Neural cell (in vitro differentiated cells): ENCODE results near the gene ABCC3. TPM values are rescaled to one million over a fixed set of nuclear protein-coding genes. Genes with fewer than 3 reads are reported as not detected.

Source experiments
- H2AFZ ChIP-seq: fragments of 200-600, 300-800 bp; sonication (generic), shearing (Covaris generic); 2 replicates; pipeline ENCODE4 v1.6.0; 2014; ENCODE audit warnings: low read depth, mild to moderate bottlenecking, antibody characterized with exemption, low read length, moderate library complexity
- H3F3A ChIP-seq: fragments of 200-600 bp; shearing (Covaris generic); 2 replicates; pipeline ENCODE4 v1.6.1; 2016; ENCODE audit warnings: mild to moderate bottlenecking, moderate library complexity, mixed read lengths, antibody characterized with exemption, low read length; ENCODE audit not compliant: insufficient read depth, poor library complexity, severe bottlenecking
- H3K27ac ChIP-seq: fragments of 200-600, 300-800 bp; sonication (generic), shearing (Covaris generic); 2 replicates; pipeline ENCODE4 v1.5.1; 2014; ENCODE audit warnings: mild to moderate bottlenecking, low read length, moderate library complexity
- H3K27me3 ChIP-seq: fragments of 300-800, 200-600 bp; sonication (generic), shearing (Covaris generic); 2 replicates; pipeline ENCODE4 v1.6.0; 2014; ENCODE audit warnings: mild to moderate bottlenecking, low read depth, low read length, moderate library complexity; ENCODE audit not compliant: insufficient read depth
- H3K36me3 ChIP-seq: fragments of 300-800, 200-600 bp; sonication (generic), shearing (Covaris generic); 2 replicates; pipeline ENCODE4 v1.5.1; 2014; ENCODE audit warnings: mild to moderate bottlenecking, antibody characterized with exemption, low read length, moderate library complexity; ENCODE audit not compliant: insufficient read depth
- H3K4me2 ChIP-seq: fragments of 300-800, 200-600 bp; sonication (generic), shearing (Covaris generic); 2 replicates; pipeline ENCODE4 v1.6.0; 2014; ENCODE audit warnings: mild to moderate bottlenecking, low read length
- H3K4me3 ChIP-seq: fragments of 300-800, 200-600 bp; sonication (generic), shearing (Covaris generic); 2 replicates; pipeline ENCODE4 v1.5.1; 2014; ENCODE audit warnings: mild to moderate bottlenecking, low read length, moderate library complexity
- H3K79me2 ChIP-seq: fragments of 200-600 bp; shearing (Covaris generic); replicated peaks from 2 replicates; pipeline ENCODE4 v1.6.0; 2014; ENCODE audit warnings: mild to moderate bottlenecking, low read length, moderate library complexity; ENCODE audit not compliant: insufficient read depth
- H3K9ac ChIP-seq: fragments of 300-800, 200-600 bp; sonication (generic), shearing (Covaris generic); 2 replicates; pipeline ENCODE4 v1.6.1; 2016; ENCODE audit warnings: mild to moderate bottlenecking, low read length, mixed read lengths
- H3K9me2 ChIP-seq: fragments of 200-600 bp; shearing (Covaris generic); 2 replicates; pipeline ENCODE4 v1.6.1; 2016; ENCODE audit warnings: mild to moderate bottlenecking, low read length, mixed read lengths; ENCODE audit not compliant: insufficient read depth
- H3K9me3 ChIP-seq: fragments of 200-600, 300-800 bp; sonication (generic), shearing (Covaris generic); 2 replicates; pipeline ENCODE4 v1.6.1; 2016; ENCODE audit warnings: mild to moderate bottlenecking, mixed run types, low read length, moderate library complexity, mixed read lengths
- H4K20me1 ChIP-seq: fragments of 200-600 bp; shearing (Covaris generic); 2 replicates; pipeline ENCODE4 v1.6.1; 2016; ENCODE audit warnings: mild to moderate bottlenecking, mixed run types; ENCODE audit not compliant: insufficient read depth
- EP300 ChIP-seq: fragments of 450-650 bp; conservative IDR thresholded peaks from 2 replicates; pipeline ENCODE4 v1.6.1; 2014; ENCODE audit warnings: antibody characterized with exemption, mild to moderate bottlenecking, moderate library complexity; ENCODE audit not compliant: poor library complexity, severe bottlenecking
- EZH2 ChIP-seq: fragments of 200-600, 300-800 bp; shearing (Covaris generic), sonication (generic); IDR thresholded peaks from 2 replicates; pipeline ENCODE4 v1.6.1; 2014; ENCODE audit warnings: antibody characterized with exemption, low read length, borderline replicate concordance, mild to moderate bottlenecking; ENCODE audit not compliant: insufficient read depth, poor library complexity, severe bottlenecking
- MXI1 ChIP-seq: fragments of 450-650 bp; conservative IDR thresholded peaks from 2 replicates; pipeline ENCODE4 v1.6.1; 2014; ENCODE audit warnings: antibody characterized with exemption, mild to moderate bottlenecking; ENCODE audit not compliant: poor library complexity, severe bottlenecking
- POLR2AphosphoS5 ChIP-seq: IDR thresholded peaks from 2 replicates; pipeline ENCODE4 v1.6.1; 2012
- RAD21 ChIP-seq: fragments of 450-650 bp; conservative IDR thresholded peaks from 2 replicates; pipeline ENCODE4 v1.6.1; 2014; ENCODE audit warnings: antibody characterized with exemption, mild to moderate bottlenecking, moderate library complexity
- REST ChIP-seq: IDR thresholded peaks from 2 replicates; pipeline ENCODE4 v1.6.1; 2012; ENCODE audit warnings: borderline replicate concordance
- SMC3 ChIP-seq: fragments of 450-650 bp; conservative IDR thresholded peaks from 2 replicates; pipeline ENCODE4 v1.6.1; 2014; ENCODE audit warnings: antibody characterized with exemption, mild to moderate bottlenecking, moderate library complexity; ENCODE audit not compliant: poor library complexity
- TAF1 ChIP-seq: IDR thresholded peaks from 2 replicates; pipeline ENCODE4 v1.6.1; 2012; ENCODE audit warnings: low read depth
- polyA plus RNA-seq: library from polyadenylated mRNA; depleted of rRNA; stranded (reverse); fragments of >200 nt; gene quantifications from 2 replicates; pipeline ENCODE4 v1.2.3, GENCODE V29; 2014
- TF ChIP-seq, protein P1 (sequence below): fragments of 450-650 bp; IDR thresholded peaks from 2 replicates; pipeline ENCODE4 v1.5.1; 2014; ENCODE audit warnings: antibody characterized with exemption, mild to moderate bottlenecking, moderate library complexity; ENCODE audit not compliant: poor library complexity, severe bottlenecking

Gene ABCC3
- polyA plus RNA-seq, 1 donor from 2014 or later: not detected

DNA sequence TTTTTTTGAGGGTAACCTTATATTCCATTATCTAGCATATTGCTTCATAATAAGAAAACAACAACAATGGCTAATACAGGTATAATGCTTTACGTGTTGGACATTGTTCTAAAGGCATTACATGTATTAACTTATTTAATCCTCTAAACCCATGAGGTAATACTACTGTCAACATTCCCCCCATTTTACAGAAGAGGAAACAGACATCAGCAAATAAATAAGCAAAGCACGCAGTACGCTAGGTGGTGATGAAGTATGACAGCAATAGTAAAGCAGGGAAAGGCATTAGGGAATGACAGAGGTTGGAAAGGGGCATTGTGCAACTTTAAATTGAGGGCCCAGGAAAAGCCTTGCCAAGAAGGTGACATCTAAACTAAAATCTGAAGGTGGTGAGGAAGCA is 68.5 kb downstream of the ABCC3 start:
- no peaks in the 10 kb centered on the region for H3K27me3 ChIP-seq
- TF ChIP-seq TAF1 (no peak), RAD21 (no peak), REST (no peak), EP300 (no peak), POLR2AphosphoS5 (no peak), SMC3 (no peak), EZH2 (no peak), MXI1 (no peak)
- TF ChIP-seq, protein P1, sequence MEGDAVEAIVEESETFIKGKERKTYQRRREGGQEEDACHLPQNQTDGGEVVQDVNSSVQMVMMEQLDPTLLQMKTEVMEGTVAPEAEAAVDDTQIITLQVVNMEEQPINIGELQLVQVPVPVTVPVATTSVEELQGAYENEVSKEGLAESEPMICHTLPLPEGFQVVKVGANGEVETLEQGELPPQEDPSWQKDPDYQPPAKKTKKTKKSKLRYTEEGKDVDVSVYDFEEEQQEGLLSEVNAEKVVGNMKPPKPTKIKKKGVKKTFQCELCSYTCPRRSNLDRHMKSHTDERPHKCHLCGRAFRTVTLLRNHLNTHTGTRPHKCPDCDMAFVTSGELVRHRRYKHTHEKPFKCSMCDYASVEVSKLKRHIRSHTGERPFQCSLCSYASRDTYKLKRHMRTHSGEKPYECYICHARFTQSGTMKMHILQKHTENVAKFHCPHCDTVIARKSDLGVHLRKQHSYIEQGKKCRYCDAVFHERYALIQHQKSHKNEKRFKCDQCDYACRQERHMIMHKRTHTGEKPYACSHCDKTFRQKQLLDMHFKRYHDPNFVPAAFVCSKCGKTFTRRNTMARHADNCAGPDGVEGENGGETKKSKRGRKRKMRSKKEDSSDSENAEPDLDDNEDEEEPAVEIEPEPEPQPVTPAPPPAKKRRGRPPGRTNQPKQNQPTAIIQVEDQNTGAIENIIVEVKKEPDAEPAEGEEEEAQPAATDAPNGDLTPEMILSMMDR: no peak
- no peak overlapping the region for H3K4me2 ChIP-seq
- no peak overlapping the region for H3K4me3 ChIP-seq
- no peaks in the 10 kb centered on the region for H4K20me1 ChIP-seq
- H3K9me3 ChIP-seq: no peaks in the 10 kb centered on the region
- H3F3A ChIP-seq: no peaks in the 10 kb centered on the region
- no peak overlapping the region for H3K9ac ChIP-seq
- no peak overlapping the region for H3K27ac ChIP-seq
- H3K9me2 ChIP-seq: no peaks in the 10 kb centered on the region
- peaks cover 7% of the 10 kb centered on the region for H3K36me3 ChIP-seq
- H3K79me2 ChIP-seq: peaks cover 24% of the 10 kb centered on the region
- no peak overlapping the region for H2AFZ ChIP-seq

- H3K79me2 ChIP-seq: peaks cover 33% of the 10 kb centered on the region
Measured at GRCh38 chr17:50707289-50708049, 72.8 kb downstream of the ABCC3 start, which contains the start of gene ANKRD40. ANKRD40 (minus strand) TSS chr17:50707914; CDS start chr17:50707654, 260 bp downstream.

More at GRCh38 chr17:50707289-50708049, 72.8 kb downstream of the ABCC3 start, which contains the start of gene ANKRD40:
- peak within 1 kb of the TSS; percentile 77 for H2AFZ ChIP-seq
- H3K9ac ChIP-seq: peak within 1 kb of the TSS; percentile 95
- H3K27me3 ChIP-seq: no peaks in the 10 kb centered on the region
- H3K9me2 ChIP-seq: no peaks in the 10 kb centered on the region
- H4K20me1 ChIP-seq: no peaks in the 10 kb centered on the region
- peak within 1 kb of the TSS; percentile 99 for H3K4me2 ChIP-seq
- no peaks in the 10 kb centered on the region for H3K9me3 ChIP-seq
- peak within 1 kb of the TSS; percentile 92 for H3K27ac ChIP-seq
- no peak for TF ChIP-seq EZH2
- TF ChIP-seq POLR2AphosphoS5: peak; percentile 59
- TF ChIP-seq TAF1: peak; percentile 65
- no peak for TF ChIP-seq SMC3
- TF ChIP-seq EP300: peak; percentile 55
- peak; percentile 19 for TF ChIP-seq RAD21
- peak; percentile 54 for TF ChIP-seq MXI1
- TF ChIP-seq REST: peak; percentile 21
- H3K4me3 ChIP-seq: peak within 1 kb of the TSS; percentile 90
- H3K36me3 ChIP-seq: no peaks in the 10 kb centered on the region
- no peaks in the 10 kb centered on the region for H3F3A ChIP-seq
